Prostate gland (tissue), 2 donors: Measurements from ENCODE around the gene ZNF445.

ENCODE experiments used
- POLR2A ChIP-seq: fragments of 450-650 bp; IDR thresholded peaks from one replicate; pipeline ENCODE4 v1.6.1; 2016; ENCODE audit warnings: antibody characterized with exemption, mild to moderate bottlenecking
- TF ChIP-seq, protein P1 (sequence below), 4 experiments: fragments of 200-600 bp in 2 of 4; fragments of 450-650 bp in 2 of 4; sonication (generic) in 2 of 4; IDR thresholded peaks; 1 replicate in 3 of 4; 2 replicates in 1 of 4; pipeline ENCODE4 v1.5.1; 2016 to 2019; ENCODE audit warnings: antibody characterized with exemption in 4 of 4, mild to moderate bottlenecking in 2 of 4, moderate library complexity in 2 of 4

DNA sequence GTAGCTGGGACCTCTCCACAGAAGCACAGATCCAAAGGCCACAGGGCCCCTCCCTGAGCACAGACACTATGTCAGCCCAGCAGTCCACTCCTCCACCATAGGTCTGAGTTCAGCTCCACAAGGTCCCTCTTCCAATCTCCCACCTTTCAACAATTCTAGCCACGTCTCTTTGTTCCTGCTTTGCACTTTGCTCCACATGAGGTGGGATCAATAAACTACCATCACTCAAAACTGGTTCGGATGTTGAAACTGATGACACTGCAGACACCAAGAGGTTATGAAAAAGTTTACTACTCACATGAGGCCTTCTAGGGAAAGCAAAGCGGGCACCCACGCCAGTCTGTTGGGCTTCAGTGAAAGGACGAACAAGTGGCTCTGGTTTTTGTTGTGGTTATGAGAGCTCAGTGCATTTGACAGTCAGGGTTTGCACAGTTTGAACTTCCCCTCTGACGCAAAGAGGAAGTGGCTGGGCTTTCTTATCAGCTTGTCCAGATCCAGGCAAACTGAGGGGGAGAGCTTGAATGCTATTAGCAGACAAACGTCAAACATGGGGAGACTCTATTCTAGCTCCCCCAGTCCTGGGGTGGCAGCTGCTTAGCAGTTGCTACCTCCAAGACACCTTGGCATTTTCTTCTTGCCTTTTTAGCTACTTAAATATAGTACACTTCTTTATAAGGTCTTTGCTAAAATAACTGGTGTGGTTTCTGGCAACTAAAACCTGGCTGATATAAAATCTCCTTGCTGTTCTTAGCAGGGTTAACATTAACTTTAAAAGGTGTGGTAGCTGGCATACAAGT is 37.8 kb downstream of the ZNF445 start:
- peak; percentile 13 for TF ChIP-seq POLR2A
- TF ChIP-seq, protein P1, sequence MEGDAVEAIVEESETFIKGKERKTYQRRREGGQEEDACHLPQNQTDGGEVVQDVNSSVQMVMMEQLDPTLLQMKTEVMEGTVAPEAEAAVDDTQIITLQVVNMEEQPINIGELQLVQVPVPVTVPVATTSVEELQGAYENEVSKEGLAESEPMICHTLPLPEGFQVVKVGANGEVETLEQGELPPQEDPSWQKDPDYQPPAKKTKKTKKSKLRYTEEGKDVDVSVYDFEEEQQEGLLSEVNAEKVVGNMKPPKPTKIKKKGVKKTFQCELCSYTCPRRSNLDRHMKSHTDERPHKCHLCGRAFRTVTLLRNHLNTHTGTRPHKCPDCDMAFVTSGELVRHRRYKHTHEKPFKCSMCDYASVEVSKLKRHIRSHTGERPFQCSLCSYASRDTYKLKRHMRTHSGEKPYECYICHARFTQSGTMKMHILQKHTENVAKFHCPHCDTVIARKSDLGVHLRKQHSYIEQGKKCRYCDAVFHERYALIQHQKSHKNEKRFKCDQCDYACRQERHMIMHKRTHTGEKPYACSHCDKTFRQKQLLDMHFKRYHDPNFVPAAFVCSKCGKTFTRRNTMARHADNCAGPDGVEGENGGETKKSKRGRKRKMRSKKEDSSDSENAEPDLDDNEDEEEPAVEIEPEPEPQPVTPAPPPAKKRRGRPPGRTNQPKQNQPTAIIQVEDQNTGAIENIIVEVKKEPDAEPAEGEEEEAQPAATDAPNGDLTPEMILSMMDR (IDR thresholded peaks at IDR 0.05) = no peak
